Measurements from ENCODE around the gene TTLL13.

- TF ChIP-seq CTCF (IDR thresholded peaks at IDR 0.05) (peak; percentile 21 to 49 (median 29)), POLR2A (IDR thresholded peaks at IDR 0.05) (no peak)
These were observed 16.4 kb upstream of the TTLL13 start for GRCh38 chr15:90232941-90233386.
